GM18508 (cell line): ENCODE measurements around the gene RAB7B.

Experiments used
- ATAC-seq: cut with Tn5 transposase; IDR thresholded peaks from one replicate; pipeline ENCODE4 v1.9.1; 2021; ENCODE audit warnings: moderate number of reproducible peaks; ENCODE audit not compliant: insufficient read depth, unreplicated experiment

Gene RAB7B

GRCh38 chr1:205933671-205934618, 69.2 kb downstream of the RAB7B start:
- ATAC-seq = no peak

- ATAC-seq = no peak
Measured at GRCh38 chr1:205932776-205933175, 70.4 kb downstream of the RAB7B start.

GRCh38 chr1:205930799-205931281, 72.4 kb downstream of the RAB7B start:
- no peak for ATAC-seq

GRCh38 chr1:205930195-205930577, 73.0 kb downstream of the RAB7B start:
- no peak for ATAC-seq

- no peak for ATAC-seq
Measured at GRCh38 chr1:205929496-205930194, 73.5 kb downstream of the RAB7B start.

GRCh38 chr1:205928317-205928716, 74.9 kb downstream of the RAB7B start:
- no peak for ATAC-seq

- ATAC-seq = no peak
Measured at GRCh38 chr1:205927676-205928075, 75.5 kb downstream of the RAB7B start.

GRCh38 chr1:205927247-205927646, 75.9 kb downstream of the RAB7B start:
- no peak for ATAC-seq
